ENCODE results near the gene PRELID1. TPM values are rescaled to one million over a fixed set of nuclear protein-coding genes. Genes with fewer than 3 reads are reported as not detected.
"Not testable (repeated sequence)": the region's sequence is repeated elsewhere in the genome, so short reads cannot be mapped to it uniquely, and the experiment has no call there.

PRELID1 gene
- total RNA-seq, 1 donor from 2014 or later, result 39.1 TPM

DNA sequence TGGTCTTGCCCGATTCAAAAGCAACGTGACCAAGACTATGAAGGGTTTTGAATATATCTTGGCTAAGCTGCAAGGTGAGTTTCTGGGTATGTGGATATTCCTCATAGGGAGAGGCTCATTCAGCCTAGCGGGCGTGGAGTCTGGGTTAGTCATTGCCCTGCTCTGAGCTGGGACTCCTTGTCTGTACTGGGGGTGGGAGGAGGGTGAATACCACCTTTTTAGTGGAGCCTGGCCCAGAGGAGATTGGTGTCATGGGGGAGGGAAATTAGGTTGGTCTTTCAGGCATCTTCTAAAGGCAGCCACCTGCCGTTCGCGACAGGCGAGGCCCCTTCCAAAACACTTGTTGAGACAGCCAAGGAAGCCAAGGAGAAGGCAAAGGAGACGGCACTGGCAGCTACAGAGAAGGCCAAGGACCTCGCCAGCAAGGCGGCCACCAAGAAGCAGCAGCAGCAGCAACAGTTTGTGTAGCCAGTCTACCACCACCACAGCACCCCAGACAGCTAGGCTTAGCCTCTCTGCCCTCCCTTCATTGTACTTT is 2.6 kb downstream of the PRELID1 start:
- peaks cover 26 to 29% (median 28%) of the 10 kb centered on the region in 3 donors for H3K36me3 ChIP-seq (ENCODE audit: control insufficient read depth in 3 of 3, insufficient read depth in 3 of 3, low read length in 3 of 3)
- not testable (repeated sequence) for H3K4me3 ChIP-seq (ENCODE audit: low read length in 3 of 3); H3K9me3 ChIP-seq (ENCODE audit: control insufficient read depth in 3 of 3, low read length in 3 of 3); H3K27me3 ChIP-seq (ENCODE audit: control insufficient read depth in 3 of 3, insufficient read depth in 3 of 3, low read length in 3 of 3); H3K27ac ChIP-seq (ENCODE audit: low read depth, low read length); H3K9ac ChIP-seq (ENCODE audit: low read depth in 1 of 3, low read length in 3 of 3)
- H3K4me1 ChIP-seq (ENCODE audit: control insufficient read depth in 3 of 3, insufficient read depth in 3 of 3, low read length in 3 of 3), result peaks cover 38 to 69% (median 39%) of the 10 kb centered on the region in 3 donors

DNA sequence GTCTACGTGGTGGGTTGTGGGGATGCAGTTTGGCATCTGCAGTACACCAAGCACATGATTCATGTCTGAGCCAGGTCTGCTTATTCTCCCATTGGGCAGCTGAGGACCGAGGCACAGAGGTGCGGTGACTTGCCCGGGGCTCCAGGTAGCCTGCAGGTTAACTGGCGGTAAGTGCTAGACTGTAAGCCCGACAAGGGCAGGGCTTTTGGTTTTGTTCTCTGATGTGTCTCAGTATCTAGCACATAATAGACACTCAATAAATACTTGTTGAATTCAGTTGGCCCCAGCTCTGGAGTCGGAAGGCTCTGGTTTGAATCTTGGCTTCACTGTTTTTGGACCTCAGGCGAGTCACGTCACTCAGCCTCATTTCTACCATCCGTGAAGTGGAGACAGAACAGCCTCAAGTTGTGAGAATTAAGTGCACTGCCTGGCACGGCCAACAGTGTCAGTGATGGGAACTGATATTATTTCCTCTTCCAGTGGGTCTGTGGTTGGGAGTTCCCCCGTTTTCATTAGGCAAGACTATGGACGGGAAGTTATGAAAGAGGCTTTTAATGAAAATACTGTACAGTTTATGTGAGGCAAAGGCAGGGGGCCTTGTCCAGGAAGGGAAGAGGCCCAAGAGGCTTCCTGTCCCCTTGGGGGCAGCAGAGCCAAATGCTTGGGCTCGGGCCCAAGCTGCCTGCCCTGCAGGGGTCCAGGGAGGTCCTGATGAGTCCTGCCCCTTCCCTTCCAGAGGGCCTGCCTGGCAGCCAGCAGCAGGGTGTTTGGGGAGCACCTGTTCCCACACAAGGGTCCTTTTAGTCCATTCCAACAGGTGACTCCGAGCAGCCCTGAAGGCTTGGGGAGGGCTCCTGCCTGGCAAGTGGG is 3.3 kb downstream of the PRELID1 start:
- no peaks in the 10 kb centered on the region for H3K27me3 ChIP-seq (ENCODE audit: control insufficient read depth in 3 of 3, insufficient read depth in 3 of 3, low read length in 3 of 3)
- H3K9ac ChIP-seq (ENCODE audit: low read depth in 1 of 3, low read length in 3 of 3), result no peak overlapping the region
- no peak overlapping the region for H3K27ac ChIP-seq (ENCODE audit: low read depth, low read length)
- peaks cover 36 to 68% (median 37%) of the 10 kb centered on the region in 3 donors for H3K4me1 ChIP-seq (ENCODE audit: control insufficient read depth in 3 of 3, insufficient read depth in 3 of 3, low read length in 3 of 3)
- H3K4me3 ChIP-seq (ENCODE audit: low read length in 3 of 3), result no peak overlapping the region
- no peaks in the 10 kb centered on the region for H3K9me3 ChIP-seq (ENCODE audit: control insufficient read depth in 3 of 3, low read length in 3 of 3)
- peaks cover 21 to 26% (median 22%) of the 10 kb centered on the region in 3 donors for H3K36me3 ChIP-seq (ENCODE audit: control insufficient read depth in 3 of 3, insufficient read depth in 3 of 3, low read length in 3 of 3)

DNA sequence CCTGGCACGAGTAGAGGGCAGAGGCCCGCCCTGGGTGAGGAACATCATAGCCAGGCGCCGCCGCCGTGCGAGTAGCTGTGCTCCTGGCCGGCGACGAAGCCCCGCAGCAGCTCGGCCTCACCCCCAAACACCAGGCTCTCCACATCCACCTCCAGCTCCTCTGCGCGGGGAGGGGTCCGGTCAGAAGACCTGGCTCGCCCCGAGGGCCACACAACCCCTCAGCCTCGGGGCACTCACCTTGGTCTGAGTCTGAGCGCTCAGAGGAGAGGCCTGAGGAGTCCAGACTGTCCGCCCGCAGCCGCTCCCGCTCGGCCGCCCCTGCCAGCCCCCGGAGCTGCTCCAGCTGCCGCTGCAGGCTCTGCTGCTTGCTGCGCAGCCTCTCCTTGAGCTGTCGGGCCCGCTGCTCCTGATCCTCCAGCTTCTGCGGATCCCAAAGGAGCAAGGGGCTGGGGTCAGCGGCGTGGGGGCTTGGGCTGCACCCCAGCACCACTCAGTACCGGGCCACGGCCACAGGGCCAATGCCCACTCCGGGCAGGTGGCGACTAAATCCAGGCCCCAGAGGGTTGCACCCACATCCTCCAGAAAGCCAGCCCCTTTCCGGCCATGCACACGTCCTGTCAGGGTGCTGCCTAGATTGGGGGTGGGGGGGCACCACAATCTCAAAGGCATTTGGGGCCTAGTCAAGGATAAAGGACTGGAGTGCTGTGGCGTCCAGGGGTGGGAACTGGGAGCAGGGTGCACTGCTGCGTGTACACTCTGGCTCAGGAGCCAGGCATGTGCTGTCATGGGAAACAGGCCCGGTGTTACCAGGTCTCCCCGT is 4.2 kb downstream of the PRELID1 start:
- peaks cover 21 to 23% (median 21%) of the 10 kb centered on the region in 3 donors for H3K36me3 ChIP-seq (ENCODE audit: control insufficient read depth in 3 of 3, insufficient read depth in 3 of 3, low read length in 3 of 3)
- no peaks in the 10 kb centered on the region for H3K9me3 ChIP-seq (ENCODE audit: control insufficient read depth in 3 of 3, low read length in 3 of 3)
- no peak overlapping the region for H3K9ac ChIP-seq (ENCODE audit: low read depth in 1 of 3, low read length in 3 of 3)
- no peak overlapping the region for H3K27ac ChIP-seq (ENCODE audit: low read depth, low read length)
- no peak overlapping the region for H3K4me3 ChIP-seq (ENCODE audit: low read length in 3 of 3)
- no peaks in the 10 kb centered on the region for H3K27me3 ChIP-seq (ENCODE audit: control insufficient read depth in 3 of 3, insufficient read depth in 3 of 3, low read length in 3 of 3)
- peaks cover 34 to 67% (median 36%) of the 10 kb centered on the region in 3 donors for H3K4me1 ChIP-seq (ENCODE audit: control insufficient read depth in 3 of 3, insufficient read depth in 3 of 3, low read length in 3 of 3)

GRCh38 chr5:177308740-177309139 is 5.1 kb downstream of the PRELID1 start:
- Histone ChIP-seq H3K27ac (ENCODE audit: low read depth, low read length) (peak overlapping the region; percentile 69), H3K27me3 (ENCODE audit: control insufficient read depth in 3 of 3, insufficient read depth in 3 of 3, low read length in 3 of 3) (no peaks in the 10 kb centered on the region), H3K9ac (ENCODE audit: low read depth in 1 of 3, low read length in 3 of 3) (peak overlapping the region in 1 of 3 donors; percentile 63), H3K4me1 (ENCODE audit: control insufficient read depth in 3 of 3, insufficient read depth in 3 of 3, low read length in 3 of 3) (peaks cover 35 to 64% (median 37%) of the 10 kb centered on the region in 3 donors), H3K36me3 (ENCODE audit: control insufficient read depth in 3 of 3, insufficient read depth in 3 of 3, low read length in 3 of 3) (peaks cover 21 to 23% (median 21%) of the 10 kb centered on the region in 3 donors), H3K4me3 (ENCODE audit: low read length in 3 of 3) (no peak overlapping the region), H3K9me3 (ENCODE audit: control insufficient read depth in 3 of 3, low read length in 3 of 3) (no peaks in the 10 kb centered on the region)

GRCh38 chr5:177309351-177310191 is 6.0 kb downstream of the PRELID1 start:
- H3K4me1 ChIP-seq (ENCODE audit: control insufficient read depth in 3 of 3, insufficient read depth in 3 of 3, low read length in 3 of 3), result peaks cover 28 to 58% (median 32%) of the 10 kb centered on the region in 3 donors
- H3K27ac ChIP-seq (ENCODE audit: low read depth, low read length), result peak overlapping the region; percentile 69
- H3K4me3 ChIP-seq (ENCODE audit: low read length in 3 of 3), result no peak overlapping the region
- H3K9ac ChIP-seq (ENCODE audit: low read depth in 1 of 3, low read length in 3 of 3), result peak overlapping the region in 2 of 3 donors; percentile 52 to 63
- peaks cover 21 to 23% (median 21%) of the 10 kb centered on the region in 3 donors for H3K36me3 ChIP-seq (ENCODE audit: control insufficient read depth in 3 of 3, insufficient read depth in 3 of 3, low read length in 3 of 3)
- no peaks in the 10 kb centered on the region for H3K9me3 ChIP-seq (ENCODE audit: control insufficient read depth in 3 of 3, low read length in 3 of 3)
- H3K27me3 ChIP-seq (ENCODE audit: control insufficient read depth in 3 of 3, insufficient read depth in 3 of 3, low read length in 3 of 3), result no peaks in the 10 kb centered on the region

DNA sequence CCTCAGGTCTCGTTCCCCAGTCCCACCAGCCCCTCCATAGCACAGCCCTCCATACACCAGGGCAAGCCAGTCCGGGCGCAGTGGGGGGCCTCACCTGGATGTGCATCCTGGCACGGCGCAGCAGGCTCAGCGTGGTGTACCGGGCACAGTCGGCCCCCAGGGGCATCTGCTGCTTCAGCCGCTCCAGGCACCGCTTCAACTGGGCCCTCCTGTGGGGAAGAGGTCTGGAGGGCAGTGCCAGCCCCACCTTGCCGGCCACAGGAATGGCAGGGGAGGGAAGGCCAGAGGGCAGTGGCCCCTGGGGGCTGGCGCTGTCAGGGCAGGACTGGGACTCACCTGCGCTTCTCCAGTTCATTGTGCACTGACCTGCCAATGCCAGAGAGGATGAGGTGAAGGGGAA is 6.7 kb downstream of the PRELID1 start:
- peaks cover 23 to 52% (median 27%) of the 10 kb centered on the region in 3 donors for H3K4me1 ChIP-seq (ENCODE audit: control insufficient read depth in 3 of 3, insufficient read depth in 3 of 3, low read length in 3 of 3)
- H3K27ac ChIP-seq (ENCODE audit: low read depth, low read length), result no peak overlapping the region
- peaks cover 17 to 21% (median 19%) of the 10 kb centered on the region in 3 donors for H3K36me3 ChIP-seq (ENCODE audit: control insufficient read depth in 3 of 3, insufficient read depth in 3 of 3, low read length in 3 of 3)
- no peaks in the 10 kb centered on the region for H3K9me3 ChIP-seq (ENCODE audit: control insufficient read depth in 3 of 3, low read length in 3 of 3)
- H3K27me3 ChIP-seq (ENCODE audit: control insufficient read depth in 3 of 3, insufficient read depth in 3 of 3, low read length in 3 of 3), result no peaks in the 10 kb centered on the region
- peak overlapping the region in 1 of 3 donors; percentile 8 for H3K9ac ChIP-seq (ENCODE audit: low read depth in 1 of 3, low read length in 3 of 3)
- H3K4me3 ChIP-seq (ENCODE audit: low read length in 3 of 3), result no peak overlapping the region

DNA sequence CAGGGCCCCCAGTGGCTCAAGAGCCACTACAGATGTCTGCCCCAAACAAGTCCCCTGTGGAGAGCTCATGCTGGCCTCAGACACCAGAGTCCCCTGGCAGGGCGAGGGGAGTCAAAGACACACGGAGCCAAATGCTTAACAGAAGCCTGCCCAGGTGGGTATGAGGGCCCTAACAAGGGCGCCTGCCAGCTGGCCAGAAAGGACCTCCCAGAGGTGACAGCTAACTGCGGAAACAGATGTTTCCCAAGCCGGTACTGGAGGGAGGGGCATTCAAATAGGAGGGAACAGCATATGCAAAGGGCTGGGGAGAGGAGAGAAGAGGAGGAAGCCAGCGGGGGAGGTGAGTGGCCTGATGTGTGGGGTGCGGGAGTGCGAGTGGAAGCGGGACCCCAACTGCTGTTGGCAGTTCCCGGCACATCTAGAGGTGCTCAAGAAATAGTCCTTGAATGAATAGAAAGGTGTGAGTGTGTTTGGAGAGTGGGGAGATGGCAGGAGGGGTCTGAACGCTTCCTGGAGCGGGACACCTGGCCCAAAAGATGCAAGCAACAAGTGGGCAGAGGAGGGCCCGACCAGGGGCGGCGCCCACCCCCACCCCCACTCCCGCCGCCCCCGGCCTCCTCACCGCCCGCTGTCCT is 7.3 kb downstream of the PRELID1 start:
- Histone ChIP-seq H3K4me1 (ENCODE audit: control insufficient read depth in 3 of 3, insufficient read depth in 3 of 3, low read length in 3 of 3) (peaks cover 23 to 52% (median 27%) of the 10 kb centered on the region in 3 donors), H3K36me3 (ENCODE audit: control insufficient read depth in 3 of 3, insufficient read depth in 3 of 3, low read length in 3 of 3) (peaks cover 12 to 16% (median 14%) of the 10 kb centered on the region in 3 donors), H3K9ac (ENCODE audit: low read depth in 1 of 3, low read length in 3 of 3) (peak overlapping the region in 1 of 3 donors; percentile 8), H3K27me3 (ENCODE audit: control insufficient read depth in 3 of 3, insufficient read depth in 3 of 3, low read length in 3 of 3) (no peaks in the 10 kb centered on the region), H3K4me3 (ENCODE audit: low read length in 3 of 3) (no peak overlapping the region), H3K27ac (ENCODE audit: low read depth, low read length) (no peak overlapping the region), H3K9me3 (ENCODE audit: control insufficient read depth in 3 of 3, low read length in 3 of 3) (no peaks in the 10 kb centered on the region)

GRCh38 chr5:177311392-177311722 is 7.8 kb downstream of the PRELID1 start:
- no peaks in the 10 kb centered on the region for H3K27me3 ChIP-seq (ENCODE audit: control insufficient read depth in 3 of 3, insufficient read depth in 3 of 3, low read length in 3 of 3)

More at GRCh38 chr5:177311392-177311722, 7.8 kb downstream of the PRELID1 start:
- H3K27ac ChIP-seq (ENCODE audit: low read depth, low read length), result no peak overlapping the region
- H3K9ac ChIP-seq (ENCODE audit: low read depth in 1 of 3, low read length in 3 of 3), result peak overlapping the region in 2 of 3 donors; percentile 25 to 53
- H3K9me3 ChIP-seq (ENCODE audit: control insufficient read depth in 3 of 3, low read length in 3 of 3), result no peaks in the 10 kb centered on the region
- peak overlapping the region in 2 of 3 donors; percentile 76 to 82 for H3K4me3 ChIP-seq (ENCODE audit: low read length in 3 of 3)
- H3K36me3 ChIP-seq (ENCODE audit: control insufficient read depth in 3 of 3, insufficient read depth in 3 of 3, low read length in 3 of 3), result peaks cover 7 to 11% (median 9%) of the 10 kb centered on the region in 3 donors
- peaks cover 20 to 48% (median 27%) of the 10 kb centered on the region in 3 donors for H3K4me1 ChIP-seq (ENCODE audit: control insufficient read depth in 3 of 3, insufficient read depth in 3 of 3, low read length in 3 of 3)

Data from skeletal muscle tissue (tissue), 4 donors.